Osteocyte (in vitro differentiated cells): ENCODE data around the gene RPL10. TPM values are rescaled to one million over a fixed set of nuclear protein-coding genes. Genes with fewer than 3 reads are reported as not detected.

Source experiments
- DNase-seq: peaks from one replicate; pipeline ENCODE4 v3.0.0; 2021; ENCODE audit warnings: mixed read lengths; ENCODE audit not compliant: unreplicated experiment; ENCODE audit errors: extremely low spot score
- H3K27ac Mint-ChIP-seq: one replicate; pipeline ENCODE4 v1.8.0; 2021; ENCODE audit warnings: mild to moderate bottlenecking, mixed read lengths; ENCODE audit not compliant: unreplicated experiment
- H3K27me3 Mint-ChIP-seq: one replicate; pipeline ENCODE4 v1.8.0; 2021; ENCODE audit warnings: mixed read lengths; ENCODE audit not compliant: unreplicated experiment
- H3K36me3 Mint-ChIP-seq: one replicate; pipeline ENCODE4 v1.8.0; 2021; ENCODE audit warnings: mixed read lengths; ENCODE audit not compliant: unreplicated experiment
- H3K4me1 Mint-ChIP-seq: one replicate; pipeline ENCODE4 v1.8.0; 2021; ENCODE audit warnings: mixed read lengths; ENCODE audit not compliant: unreplicated experiment
- H3K4me3 Mint-ChIP-seq: one replicate; pipeline ENCODE4 v1.8.0; 2021; ENCODE audit warnings: mild to moderate bottlenecking, moderate library complexity, mixed read lengths; ENCODE audit not compliant: unreplicated experiment
- H3K9me3 Mint-ChIP-seq: one replicate; pipeline ENCODE4 v1.8.0; 2021; ENCODE audit warnings: mixed read lengths; ENCODE audit not compliant: unreplicated experiment
- CTCF ChIP-seq: fragments of 200-600 bp; sonication (generic); IDR thresholded peaks from 2 replicates; pipeline ENCODE4 v1.5.0; 2021; ENCODE audit warnings: antibody characterized with exemption, mild to moderate bottlenecking, moderate library complexity
- total RNA-seq: library from RNA; stranded (reverse); gene quantifications from 2 replicates; pipeline ENCODE4 v1.2.1, GENCODE V29; 2021

The RPL10 gene
- total RNA-seq, 1 donor from 2014 or later = 2,857 TPM

- Mint-ChIP-seq H3K4me3 (peak within 1 kb of the TSS; percentile 73), H3K9me3 (no peaks in the 10 kb centered on the region), H3K36me3 (peaks cover 12% of the 10 kb centered on the region), H3K4me1 (peaks cover 8% of the 10 kb centered on the region), H3K27ac (peak within 1 kb of the TSS; percentile 89), H3K27me3 (no peaks in the 10 kb centered on the region)
- no peak for TF ChIP-seq CTCF
- no peak for DNase-seq
These were observed 46.0 kb downstream of the RPL10 start, which contains the start of gene FAM50A for GRCh38 chrX:154443992-154444754. FAM50A (plus strand) TSS chrX:154444141; CDS start chrX:154444236, 95 bp downstream.

- Mint-ChIP-seq H3K4me1 (peaks cover 8% of the 10 kb centered on the region), H3K27me3 (no peaks in the 10 kb centered on the region), H3K4me3 (peak overlapping the region; percentile 56), H3K27ac (no peak overlapping the region), H3K36me3 (peaks cover 12% of the 10 kb centered on the region), H3K9me3 (no peaks in the 10 kb centered on the region)
- TF ChIP-seq CTCF = no peak
- DNase-seq = no peak
These were observed 46.6 kb downstream of the RPL10 start for GRCh38 chrX:154444755-154445246.

- Mint-ChIP-seq H3K36me3 (peaks cover 14% of the 10 kb centered on the region), H3K4me1 (peaks cover 8% of the 10 kb centered on the region), H3K27ac (no peak overlapping the region), H3K27me3 (no peaks in the 10 kb centered on the region), H3K4me3 (peak overlapping the region; percentile 48), H3K9me3 (no peaks in the 10 kb centered on the region)
- no peak for DNase-seq
- TF ChIP-seq CTCF = no peak
These were observed 47.6 kb downstream of the RPL10 start for GRCh38 chrX:154445776-154446175.

GRCh38 chrX:154446430-154446829 is 48.3 kb downstream of the RPL10 start:
- H3K9me3 Mint-ChIP-seq = no peaks in the 10 kb centered on the region
- no peak overlapping the region for H3K4me3 Mint-ChIP-seq

More at GRCh38 chrX:154446430-154446829, 48.3 kb downstream of the RPL10 start:
- no peak for TF ChIP-seq CTCF
- no peak overlapping the region for H3K27ac Mint-ChIP-seq
- H3K4me1 Mint-ChIP-seq = peaks cover 8% of the 10 kb centered on the region
- DNase-seq = no peak
- peaks cover 14% of the 10 kb centered on the region for H3K36me3 Mint-ChIP-seq
- H3K27me3 Mint-ChIP-seq = no peaks in the 10 kb centered on the region
